Measurements from ENCODE around the gene SCO1. TPM values are rescaled to one million over a fixed set of nuclear protein-coding genes. Genes with fewer than 3 reads are reported as not detected.

Gene SCO1
- total and polyA plus RNA-seq, 10 of the 15 experiments (the other 5 are each of a cell fraction or from before 2014, with no cell fraction given) = 8.2 to 73.0 (median 37.1) TPM

DNA sequence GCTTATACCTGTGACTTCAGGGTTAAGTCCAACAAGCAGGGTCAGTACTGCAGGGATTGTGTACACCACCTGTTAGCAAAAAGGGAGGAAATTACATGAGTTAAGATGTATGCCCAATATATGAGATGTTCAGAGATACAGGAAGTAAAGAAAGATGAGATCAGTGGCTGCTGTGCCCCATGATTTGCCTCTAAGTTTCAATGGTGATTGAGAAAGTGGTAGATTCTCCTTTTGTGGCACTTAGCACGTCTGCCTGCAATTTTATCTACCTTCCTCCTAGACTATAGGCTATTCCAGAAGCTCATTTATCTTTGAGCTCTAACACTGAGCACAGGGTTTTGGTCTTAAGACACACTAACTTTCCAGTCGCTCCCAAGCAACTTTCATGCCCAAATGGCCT is 28.9 kb upstream of the SCO1 start:
- Histone ChIP-seq H2AFZ (ENCODE audit: control insufficient read depth, low read depth, low read length) (no peak overlapping the region; the same call in 1 of the 2 replicates), H3K4me2 (ENCODE audit: control insufficient read depth, insufficient read depth) (no peak overlapping the region), H3K4me3 (no peak overlapping the region), H3K79me2 (ENCODE audit: control insufficient read depth, insufficient read depth, low read length) (no peaks in the 10 kb centered on the region), H4K20me1 (ENCODE audit: control insufficient read depth, insufficient read depth) (no peaks in the 10 kb centered on the region), H3K9me3 (replicated peaks; ENCODE audit: control insufficient read depth, insufficient read depth, low read length) (no peaks in the 10 kb centered on the region), H3K27me3 (replicated peaks in 1 of 2; ENCODE audit: control insufficient read depth in 2 of 2, insufficient read depth in 2 of 2, low read length in 1 of 2) (no peaks in the 10 kb centered on the region; a peak in 2 of 4 replicates), H3K4me1 (ENCODE audit: control insufficient read depth, insufficient read depth, low read length) (no peaks in the 10 kb centered on the region), H3K9ac (ENCODE audit: control insufficient read depth, insufficient read depth, low read length) (no peak overlapping the region), H3K36me3 (ENCODE audit: control insufficient read depth in 2 of 2, insufficient read depth in 2 of 2, low read length in 1 of 2) (no peaks in the 10 kb centered on the region), H3K27ac (ENCODE audit: control insufficient read depth, insufficient read depth) (no peak overlapping the region)
- no TSS peak for BruUV-seq (replicated peaks)
- no peak for DNase-seq (ENCODE audit: low read depth, low spot score)
- RAD21 ChIA-PET (ENCODE audit: unreplicated experiment) = no interaction called here
- intact Hi-C loops (cut with micrococcal nuclease; ENCODE audit: unreplicated experiment) = no loop called here
- SMC1A ChIA-PET (ENCODE audit: uncharacterized antibody, unreplicated experiment) = no interaction called here
- in situ Hi-C loops (cut with MboI) = no loop called here
- TF ChIP-seq, protein P1, sequence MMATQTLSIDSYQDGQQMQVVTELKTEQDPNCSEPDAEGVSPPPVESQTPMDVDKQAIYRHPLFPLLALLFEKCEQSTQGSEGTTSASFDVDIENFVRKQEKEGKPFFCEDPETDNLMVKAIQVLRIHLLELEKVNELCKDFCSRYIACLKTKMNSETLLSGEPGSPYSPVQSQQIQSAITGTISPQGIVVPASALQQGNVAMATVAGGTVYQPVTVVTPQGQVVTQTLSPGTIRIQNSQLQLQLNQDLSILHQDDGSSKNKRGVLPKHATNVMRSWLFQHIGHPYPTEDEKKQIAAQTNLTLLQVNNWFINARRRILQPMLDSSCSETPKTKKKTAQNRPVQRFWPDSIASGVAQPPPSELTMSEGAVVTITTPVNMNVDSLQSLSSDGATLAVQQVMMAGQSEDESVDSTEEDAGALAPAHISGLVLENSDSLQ (IDR thresholded peaks at IDR 0.05) = no peak
- TF ChIP-seq KDM1A (IDR thresholded peaks at IDR 0.05; ENCODE audit: borderline replicate concordance) (no peak), FOXM1 (IDR thresholded peaks at IDR 0.05; ENCODE audit: low read depth, low read length) (no peak), RB1 (IDR thresholded peaks at IDR 0.05; ENCODE audit: borderline replicate concordance) (no peak), ZNF24 (IDR thresholded peaks at IDR 0.05) (no peak)
- TF ChIP-seq, protein P2, sequence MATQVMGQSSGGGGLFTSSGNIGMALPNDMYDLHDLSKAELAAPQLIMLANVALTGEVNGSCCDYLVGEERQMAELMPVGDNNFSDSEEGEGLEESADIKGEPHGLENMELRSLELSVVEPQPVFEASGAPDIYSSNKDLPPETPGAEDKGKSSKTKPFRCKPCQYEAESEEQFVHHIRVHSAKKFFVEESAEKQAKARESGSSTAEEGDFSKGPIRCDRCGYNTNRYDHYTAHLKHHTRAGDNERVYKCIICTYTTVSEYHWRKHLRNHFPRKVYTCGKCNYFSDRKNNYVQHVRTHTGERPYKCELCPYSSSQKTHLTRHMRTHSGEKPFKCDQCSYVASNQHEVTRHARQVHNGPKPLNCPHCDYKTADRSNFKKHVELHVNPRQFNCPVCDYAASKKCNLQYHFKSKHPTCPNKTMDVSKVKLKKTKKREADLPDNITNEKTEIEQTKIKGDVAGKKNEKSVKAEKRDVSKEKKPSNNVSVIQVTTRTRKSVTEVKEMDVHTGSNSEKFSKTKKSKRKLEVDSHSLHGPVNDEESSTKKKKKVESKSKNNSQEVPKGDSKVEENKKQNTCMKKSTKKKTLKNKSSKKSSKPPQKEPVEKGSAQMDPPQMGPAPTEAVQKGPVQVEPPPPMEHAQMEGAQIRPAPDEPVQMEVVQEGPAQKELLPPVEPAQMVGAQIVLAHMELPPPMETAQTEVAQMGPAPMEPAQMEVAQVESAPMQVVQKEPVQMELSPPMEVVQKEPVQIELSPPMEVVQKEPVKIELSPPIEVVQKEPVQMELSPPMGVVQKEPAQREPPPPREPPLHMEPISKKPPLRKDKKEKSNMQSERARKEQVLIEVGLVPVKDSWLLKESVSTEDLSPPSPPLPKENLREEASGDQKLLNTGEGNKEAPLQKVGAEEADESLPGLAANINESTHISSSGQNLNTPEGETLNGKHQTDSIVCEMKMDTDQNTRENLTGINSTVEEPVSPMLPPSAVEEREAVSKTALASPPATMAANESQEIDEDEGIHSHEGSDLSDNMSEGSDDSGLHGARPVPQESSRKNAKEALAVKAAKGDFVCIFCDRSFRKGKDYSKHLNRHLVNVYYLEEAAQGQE (IDR thresholded peaks at IDR 0.05; ENCODE audit: low read depth, low read length) = no peak
- CTCF ChIA-PET = interaction anchor here (0.6 kb wide), 1 partner anchor 15 kb away, joined by 4 read pairs; no protein-coding TSS in a partner anchor
- no peak for ATAC-seq
- POLR2A ChIA-PET = no interaction called here
- 55% methylated on average over 2 of the region's 2 CpGs for WGBS (ENCODE audit: insufficient coverage, insufficient replicate concordance, low lambda C conversion rate, missing lambda C conversion rate)
- FAIRE-seq = no peak

Data from GM12878 (cell line).